CD4-positive, alpha-beta memory T cell (primary cell): ENCODE results near the gene ITPRIPL1. TPM values are rescaled to one million over a fixed set of nuclear protein-coding genes. Genes with fewer than 3 reads are reported as not detected.

ENCODE experiments used
- CTCF ChIA-PET: fragments of 350-600 bp; sonication (Branson Sonifier 250); formaldehyde crosslinking; loops from one replicate; lab custom pipeline; 2021; ENCODE audit warnings: inconsistent platforms; ENCODE audit not compliant: partially characterized antibody; lab: Charles Lee
- POLR2A ChIA-PET: fragments of 350-600 bp; sonication (Branson Sonifier 250); formaldehyde crosslinking; loops from one replicate; lab custom pipeline; 2021; ENCODE audit not compliant: partially characterized antibody; lab: Charles Lee
- DNase-seq, 5 donors: peaks; one replicate each; pipeline versions ENCODE4 v3.0.0 to v3.0.0-alpha.2; 2020 to 2022; ENCODE audit warnings: mixed read lengths in 1 of 5
- H3K27ac ChIP-seq: one replicate; pipeline ENCODE4 v1.7.0; 2013; ENCODE audit warnings: low read depth, low read length
- H3K27me3 ChIP-seq: 2 replicates; pipeline ENCODE4 v1.7.0; 2013; ENCODE audit warnings: mild to moderate bottlenecking, low read length, moderate library complexity; ENCODE audit not compliant: insufficient read depth
- H3K36me3 ChIP-seq: 2 replicates; pipeline ENCODE4 v1.7.0; 2013; ENCODE audit warnings: mild to moderate bottlenecking, low read length, moderate library complexity; ENCODE audit not compliant: insufficient read depth
- H3K4me1 ChIP-seq: 2 replicates; pipeline ENCODE4 v1.7.0; 2013; ENCODE audit warnings: mild to moderate bottlenecking, low read length, moderate library complexity; ENCODE audit not compliant: insufficient read depth
- H3K4me3 ChIP-seq, 2 donors: one replicate each; pipeline ENCODE4 v1.7.0; 2013; ENCODE audit warnings: low read length in 2 of 2, mild to moderate bottlenecking in 1 of 2
- H3K9me3 ChIP-seq, 2 donors: one replicate each; pipeline ENCODE4 v1.7.0; 2013; ENCODE audit warnings: low read length in 2 of 2, control low read depth in 1 of 2; ENCODE audit not compliant: control insufficient read depth in 1 of 2
- H3K27ac Mint-ChIP-seq, 7 donors: one replicate each; pipeline ENCODE4 v1.8.0; 2020 to 2021; ENCODE audit warnings: mixed read lengths in 7 of 7, mild to moderate bottlenecking in 6 of 7, inconsistent platforms in 3 of 7, moderate library complexity in 3 of 7
- H3K27me3 Mint-ChIP-seq, 2 donors: one replicate each; pipeline ENCODE4 v1.8.0; 2020 to 2021; ENCODE audit warnings: mixed read lengths in 2 of 2
- H3K36me3 Mint-ChIP-seq, 2 donors: one replicate each; pipeline ENCODE4 v1.8.0; 2020 to 2021; ENCODE audit warnings: mixed read lengths in 2 of 2, inconsistent platforms in 1 of 2, mild to moderate bottlenecking in 1 of 2
- H3K4me1 Mint-ChIP-seq, 4 donors: one replicate each; pipeline ENCODE4 v1.8.0; 2020 to 2021; ENCODE audit warnings: mixed read lengths in 4 of 4, mild to moderate bottlenecking in 1 of 4
- H3K4me3 Mint-ChIP-seq, 8 donors: one replicate each; pipeline ENCODE4 v1.8.0; 2020 to 2021; ENCODE audit warnings: mixed read lengths in 8 of 8, mild to moderate bottlenecking in 7 of 8, moderate library complexity in 6 of 8, inconsistent platforms in 3 of 8
- H3K9me3 Mint-ChIP-seq, 8 donors: one replicate each; pipeline ENCODE4 v1.8.0; 2020 to 2021; ENCODE audit warnings: mixed read lengths in 8 of 8, mild to moderate bottlenecking in 5 of 8, inconsistent platforms in 3 of 8, moderate library complexity in 1 of 8
- intact Hi-C: fragments of 100-400 bp; cut with micrococcal nuclease; formaldehyde crosslinking; loops from one replicate; pipeline ENCODE4 v1.15.1; 2023
- polyA plus RNA-seq, 2 donors: library from polyadenylated mRNA; unstranded; fragments of 300-500 nt; fragmentation: Illumina TruSeq; gene quantifications; one replicate each; pipeline ENCODE4 v1.2.3, GENCODE V29; 2021
- total RNA-seq, 2 experiments: library from RNA; stranded (reverse); gene quantifications; one replicate each; pipeline ENCODE4 v1.2.3, GENCODE V29; 2021

Gene ITPRIPL1
- total and polyA plus RNA-seq, 4 experiments from 2014 or later: 10.0 to 11.7 (median 10.9) TPM

- intact Hi-C loops: no loop called here
- peak overlapping the region; percentile 57 to 91 (median 86) for H3K27ac Mint-ChIP-seq
- H3K27ac ChIP-seq: peak overlapping the region; percentile 45
Observed at GRCh38 chr2:96315005-96315399, 10.1 kb upstream of the ITPRIPL1 start.

GRCh38 chr2:96315400-96316071 is 9.6 kb upstream of the ITPRIPL1 start:
- H3K9me3 ChIP-seq: no peaks in the 10 kb centered on the region
- peak overlapping the region; percentile 49 to 80 (median 72) for H3K4me3 Mint-ChIP-seq
- no peaks in the 10 kb centered on the region for H3K27me3 Mint-ChIP-seq
- CTCF ChIA-PET: interaction anchor here (0.9 to 1.5 kb wide), 4 partner anchors 9 to 195 kb away, joined by 3 read pairs; partner anchors contain the start of gene ITPRIPL1
- intact Hi-C loops: no loop called here
- POLR2A ChIA-PET: interaction anchor here (1.0 to 13.7 kb wide), 6 partner anchors 9 to 107 kb away, joined by 3 to 178 read pairs (median 8); partner anchors contain the start of genes ITPRIPL1, NCAPH, SNRNP200 and STARD7
- H3K4me1 Mint-ChIP-seq: peaks cover 27 to 51% (median 40%) of the 10 kb centered on the region in 4 donors
- H3K36me3 Mint-ChIP-seq: peaks cover 4 to 7% of the 10 kb centered on the region in 2 donors
- H3K4me3 ChIP-seq: no peak overlapping the region
- H3K27me3 ChIP-seq: no peaks in the 10 kb centered on the region
- peaks cover 44% of the 10 kb centered on the region for H3K4me1 ChIP-seq
- H3K36me3 ChIP-seq: no peaks in the 10 kb centered on the region
- no peaks in the 10 kb centered on the region for H3K9me3 Mint-ChIP-seq
- H3K27ac Mint-ChIP-seq: peak overlapping the region; percentile 71 to 91 (median 86)
- DNase-seq: peak in 3 of 5 donors; percentile 22 to 49 (median 28)
- peak overlapping the region; percentile 45 for H3K27ac ChIP-seq

More at GRCh38 chr2:96315005-96315399, 10.1 kb upstream of the ITPRIPL1 start:
- ChIA-PET CTCF (interaction anchor here (1.5 kb wide), 1 partner anchor 9 kb away, joined by 3 read pairs; no protein-coding TSS in a partner anchor), POLR2A (interaction anchor here (1.2 to 13.7 kb wide), 5 partner anchors 9 to 28 kb away, joined by 6 to 178 read pairs (median 9); partner anchors contain the start of genes ITPRIPL1, NCAPH and SNRNP200)
- no peak for DNase-seq
- no peak overlapping the region for H3K4me3 ChIP-seq
- H3K27me3 ChIP-seq: no peaks in the 10 kb centered on the region
- no peaks in the 10 kb centered on the region for H3K27me3 Mint-ChIP-seq
- H3K4me3 Mint-ChIP-seq: peak overlapping the region in 7 of 8 donors; percentile 49 to 80 (median 74)
- no peaks in the 10 kb centered on the region for H3K36me3 ChIP-seq
- peaks cover 27 to 50% (median 38%) of the 10 kb centered on the region in 4 donors for H3K4me1 Mint-ChIP-seq
- no peaks in the 10 kb centered on the region for H3K9me3 Mint-ChIP-seq
- H3K4me1 ChIP-seq: peaks cover 39% of the 10 kb centered on the region
- H3K36me3 Mint-ChIP-seq: peaks cover 4 to 7% of the 10 kb centered on the region in 2 donors
- no peaks in the 10 kb centered on the region for H3K9me3 ChIP-seq

DNA sequence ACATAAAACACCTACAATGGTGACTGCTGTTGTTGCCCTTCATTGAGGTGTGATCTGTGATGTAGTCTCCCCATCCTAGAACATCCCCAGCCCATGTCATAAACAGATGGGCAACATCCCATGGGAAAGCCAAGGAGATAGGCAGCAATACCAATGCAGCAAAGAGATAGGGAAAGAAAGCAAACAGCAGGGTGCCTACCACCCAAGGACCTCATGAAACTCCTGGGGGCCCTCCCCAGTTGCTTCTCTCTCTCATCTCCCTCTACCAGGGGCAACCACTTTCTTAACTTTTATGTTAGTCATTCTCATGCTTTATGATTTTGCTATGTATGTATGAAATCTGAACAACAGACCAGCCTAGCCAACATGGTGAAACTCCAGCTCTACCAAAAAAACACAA is 8.1 kb upstream of the ITPRIPL1 start:
- no peaks in the 10 kb centered on the region for H3K27me3 Mint-ChIP-seq
- peaks cover 33 to 65% (median 46%) of the 10 kb centered on the region in 4 donors for H3K4me1 Mint-ChIP-seq
- peak overlapping the region in 2 of 8 donors; percentile 32 to 34 for H3K4me3 Mint-ChIP-seq
- Histone ChIP-seq H3K4me1 (peaks cover 52% of the 10 kb centered on the region), H3K9me3 (no peaks in the 10 kb centered on the region), H3K4me3 (no peak overlapping the region), H3K27me3 (no peaks in the 10 kb centered on the region), H3K27ac (no peak overlapping the region), H3K36me3 (no peaks in the 10 kb centered on the region)
- no peak for DNase-seq
- peaks cover 4 to 8% of the 10 kb centered on the region in 2 donors for H3K36me3 Mint-ChIP-seq
- ChIA-PET POLR2A (interaction anchor here (1.3 to 13.7 kb wide), 4 partner anchors 11 to 26 kb away, joined by 3 to 178 read pairs (median 10); partner anchors contain the start of gene NCAPH), CTCF (interaction anchor here (0.7 kb wide), 1 partner anchor 90 kb away, joined by 3 read pairs; no protein-coding TSS in a partner anchor)
- peak overlapping the region in 5 of 7 donors; percentile 19 to 86 (median 55) for H3K27ac Mint-ChIP-seq
- intact Hi-C loops: no loop called here
- no peaks in the 10 kb centered on the region for H3K9me3 Mint-ChIP-seq

DNA sequence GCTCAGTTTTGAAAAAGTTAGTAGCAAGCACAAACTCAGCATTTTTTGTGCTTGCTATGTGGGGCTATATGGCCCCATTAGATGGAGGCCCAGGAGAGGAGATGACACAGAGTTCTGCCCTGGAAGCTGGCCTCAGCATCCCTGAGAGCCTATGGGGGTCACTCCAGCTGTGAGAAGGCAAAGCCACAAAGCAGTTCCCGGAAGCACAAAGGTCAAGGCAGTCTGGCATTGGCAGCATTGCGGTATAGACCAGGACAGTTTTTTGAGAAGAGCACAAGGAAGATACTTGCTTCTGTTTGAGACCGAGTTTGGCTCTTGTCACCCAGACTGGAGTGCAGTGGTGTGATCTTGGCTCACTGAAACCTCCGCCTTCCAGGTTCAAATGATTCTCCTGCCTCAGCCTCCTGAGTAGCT is 7.5 kb upstream of the ITPRIPL1 start:
- Histone ChIP-seq H3K36me3 (no peaks in the 10 kb centered on the region), H3K9me3 (no peaks in the 10 kb centered on the region), H3K4me3 (no peak overlapping the region), H3K27me3 (no peaks in the 10 kb centered on the region), H3K4me1 (peaks cover 58% of the 10 kb centered on the region), H3K27ac (no peak overlapping the region)
- CTCF ChIA-PET: interaction anchor here (0.7 kb wide), 1 partner anchor 90 kb away, joined by 3 read pairs; no protein-coding TSS in a partner anchor
- Mint-ChIP-seq H3K36me3 (peaks cover 4 to 8% of the 10 kb centered on the region in 2 donors), H3K4me1 (peaks cover 34 to 66% (median 48%) of the 10 kb centered on the region in 4 donors), H3K27me3 (no peaks in the 10 kb centered on the region), H3K4me3 (peak overlapping the region in 2 of 8 donors; percentile 27 to 74), H3K9me3 (no peaks in the 10 kb centered on the region), H3K27ac (peak overlapping the region; percentile 47 to 91 (median 66))
- no peak for DNase-seq
- intact Hi-C loops: no loop called here
- POLR2A ChIA-PET: interaction anchor here (1.3 to 13.7 kb wide), 2 partner anchors 13 to 25 kb away, joined by 3 to 178 read pairs; no protein-coding TSS in a partner anchor

GRCh38 chr2:96318723-96319122 is 6.4 kb upstream of the ITPRIPL1 start:
- DNase-seq: no peak
- H3K36me3 Mint-ChIP-seq: peaks cover 4 to 8% of the 10 kb centered on the region in 2 donors
- H3K4me3 Mint-ChIP-seq: peak overlapping the region in 6 of 8 donors; percentile 0 to 79 (median 38)
- H3K36me3 ChIP-seq: no peaks in the 10 kb centered on the region
- H3K27ac Mint-ChIP-seq: peak overlapping the region; percentile 18 to 88 (median 82)
- H3K27ac ChIP-seq: peak overlapping the region; percentile 20
- POLR2A ChIA-PET: interaction anchor here (10.5 to 13.7 kb wide), 2 partner anchors 12 to 24 kb away, joined by 134 to 178 read pairs; partner anchors contain the start of gene SNRNP200
- no peaks in the 10 kb centered on the region for H3K9me3 Mint-ChIP-seq
- peaks cover 37 to 71% (median 54%) of the 10 kb centered on the region in 4 donors for H3K4me1 Mint-ChIP-seq
- no peaks in the 10 kb centered on the region for H3K27me3 Mint-ChIP-seq
- peaks cover 61% of the 10 kb centered on the region for H3K4me1 ChIP-seq
- intact Hi-C loops: no loop called here
- H3K4me3 ChIP-seq: no peak overlapping the region
- H3K27me3 ChIP-seq: no peaks in the 10 kb centered on the region
- CTCF ChIA-PET: no interaction called here
- no peaks in the 10 kb centered on the region for H3K9me3 ChIP-seq

DNA sequence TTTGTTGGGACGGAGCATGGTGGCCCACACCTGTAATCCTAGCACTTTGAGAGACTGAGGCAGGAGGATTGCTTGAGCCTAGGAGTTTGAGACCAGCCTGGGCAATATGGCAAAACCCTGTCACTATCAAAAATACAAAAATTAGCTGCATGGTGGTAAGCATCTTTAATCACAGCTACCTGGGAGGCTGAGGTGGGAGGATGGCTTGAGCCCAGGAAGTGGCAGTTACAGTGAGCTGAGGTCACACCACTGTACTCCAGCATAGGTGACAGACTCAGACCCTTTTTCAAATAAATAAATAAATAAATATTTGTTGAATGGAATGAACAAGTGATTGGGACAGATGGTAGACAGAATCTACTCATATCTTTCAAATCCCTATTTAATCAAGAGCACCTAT is 5.7 kb upstream of the ITPRIPL1 start:
- peaks cover 63% of the 10 kb centered on the region for H3K4me1 ChIP-seq
- DNase-seq: no peak
- H3K4me3 ChIP-seq: no peak overlapping the region
- H3K27me3 ChIP-seq: no peaks in the 10 kb centered on the region
- H3K36me3 Mint-ChIP-seq: peaks cover 4 to 8% of the 10 kb centered on the region in 2 donors
- no peaks in the 10 kb centered on the region for H3K9me3 Mint-ChIP-seq
- no peaks in the 10 kb centered on the region for H3K27me3 Mint-ChIP-seq
- POLR2A ChIA-PET: interaction anchor here (3.0 to 13.7 kb wide), 5 partner anchors 8 to 219 kb away, joined by 18 to 178 read pairs (median 116); partner anchors contain the start of genes NCAPH and SNRNP200
- H3K36me3 ChIP-seq: no peaks in the 10 kb centered on the region
- intact Hi-C loops: no loop called here
- H3K4me1 Mint-ChIP-seq: peaks cover 37 to 72% (median 56%) of the 10 kb centered on the region in 4 donors
- CTCF ChIA-PET: interaction anchor here (0.9 to 2.9 kb wide), 4 partner anchors 14 to 189 kb away, joined by 3 to 12 read pairs (median 6); partner anchors contain the start of gene SNRNP200
- H3K27ac ChIP-seq: peak overlapping the region; percentile 20
- H3K4me3 Mint-ChIP-seq: peak overlapping the region in 7 of 8 donors; percentile 0 to 79 (median 48)
- H3K9me3 ChIP-seq: no peaks in the 10 kb centered on the region
- H3K27ac Mint-ChIP-seq: peak overlapping the region; percentile 18 to 88 (median 80)
